CD14-positive monocyte (primary cell): Measurements from ENCODE around the gene CST11. TPM values are rescaled to one million over a fixed set of nuclear protein-coding genes. Genes with fewer than 3 reads are reported as not detected.

ENCODE experiments used
- DNase-seq, 3 donors: peaks; one replicate each; pipeline ENCODE4 v3.0.0-alpha.2; 2011 to 2022
- H2AFZ ChIP-seq: 2 replicates; pipeline ENCODE4 v1.6.0; 2012; ENCODE audit warnings: mild to moderate bottlenecking, low read depth, low read length, inconsistent platforms; ENCODE audit not compliant: insufficient read depth, poor library complexity, severe bottlenecking
- H3K27ac ChIP-seq, 2 donors: 1 replicate in 1 of 2; 2 replicates in 1 of 2; pipeline ENCODE4 v1.5.1; 2012 to 2013; ENCODE audit warnings: low read length in 2 of 2, control low read depth in 1 of 2, inconsistent platforms in 1 of 2, low read depth in 1 of 2, mild to moderate bottlenecking in 1 of 2
- H3K27me3 ChIP-seq, 2 donors: one replicate each; pipeline versions ENCODE4 v1.6.0 to v1.6.1; 2011 to 2013; ENCODE audit warnings: low read length in 2 of 2; ENCODE audit not compliant: control insufficient read depth in 2 of 2, insufficient read depth in 2 of 2
- H3K36me3 ChIP-seq, 2 donors: replicated peaks in 1 of 2; 1 replicate in 1 of 2; 2 replicates in 1 of 2; pipeline versions ENCODE4 v1.5.1 to v1.6.1; 2012 to 2013; ENCODE audit warnings: low read length in 2 of 2, control low read depth in 1 of 2, inconsistent platforms in 1 of 2, mild to moderate bottlenecking in 1 of 2; ENCODE audit not compliant: insufficient read depth in 2 of 2, control insufficient read depth in 1 of 2
- H3K4me1 ChIP-seq, 2 donors: 1 replicate in 1 of 2; 2 replicates in 1 of 2; pipeline versions ENCODE4 v1.5.1 to v1.6.1; 2012 to 2013; ENCODE audit warnings: low read length in 2 of 2, control low read depth in 1 of 2, inconsistent platforms in 1 of 2, mild to moderate bottlenecking in 1 of 2, moderate library complexity in 1 of 2; ENCODE audit not compliant: insufficient read depth in 2 of 2, control insufficient read depth in 1 of 2
- H3K4me2 ChIP-seq: replicated peaks from 2 replicates; pipeline ENCODE3; 2012; ENCODE audit warnings: low read length, moderate library complexity, mild to moderate bottlenecking; ENCODE audit not compliant: poor library complexity, severe bottlenecking; ENCODE audit errors: extremely low read depth
- H3K4me3 ChIP-seq, 3 experiments: fragments of 200-600 bp in 1 of 3; sonication (generic) in 1 of 3; replicated peaks in 1 of 3; 1 replicate in 2 of 3; 2 replicates in 1 of 3; pipeline ENCODE4 v1.5.1; 2011 to 2013; ENCODE audit warnings: low read length in 3 of 3, mild to moderate bottlenecking in 3 of 3, control low read depth in 2 of 3, low read depth in 2 of 3, inconsistent platforms in 1 of 3, moderate library complexity in 1 of 3
- H3K79me2 ChIP-seq: 2 replicates; pipeline ENCODE4 v1.6.0; 2012; ENCODE audit warnings: mild to moderate bottlenecking, control low read depth, inconsistent platforms, low read length, moderate library complexity; ENCODE audit not compliant: insufficient read depth
- H3K9ac ChIP-seq: 2 replicates; pipeline ENCODE4 v1.6.0; 2017; ENCODE audit warnings: low read length, mild to moderate bottlenecking; ENCODE audit not compliant: insufficient read depth, poor library complexity, severe bottlenecking
- H3K9me3 ChIP-seq, 2 donors: replicated peaks in 1 of 2; 1 replicate in 1 of 2; 2 replicates in 1 of 2; pipeline versions ENCODE4 v1.5.1 to v1.6.1; 2012 to 2013; ENCODE audit warnings: low read length in 2 of 2, control low read depth in 1 of 2; ENCODE audit not compliant: control insufficient read depth in 1 of 2, insufficient read depth in 1 of 2
- H4K20me1 ChIP-seq: 2 replicates; pipeline ENCODE4 v1.6.0; 2012; ENCODE audit warnings: mild to moderate bottlenecking, low read length, control low read depth, moderate library complexity; ENCODE audit not compliant: insufficient read depth
- H3K27ac Mint-ChIP-seq, 7 donors: one replicate each; pipeline ENCODE4 v1.8.0; 2020; ENCODE audit warnings: mild to moderate bottlenecking in 7 of 7, mixed read lengths in 7 of 7, moderate library complexity in 6 of 7, inconsistent platforms in 2 of 7
- H3K27me3 Mint-ChIP-seq, 3 donors: one replicate each; pipeline ENCODE4 v1.8.0; 2021 to 2022; ENCODE audit warnings: low read depth in 3 of 3, mild to moderate bottlenecking in 3 of 3, mixed read lengths in 3 of 3, moderate library complexity in 3 of 3, inconsistent platforms in 1 of 3
- H3K36me3 Mint-ChIP-seq, 2 donors: one replicate each; pipeline ENCODE4 v1.8.0; 2020; ENCODE audit warnings: mixed read lengths in 2 of 2, inconsistent platforms in 1 of 2, mild to moderate bottlenecking in 1 of 2
- H3K4me1 Mint-ChIP-seq: one replicate; pipeline ENCODE4 v1.8.0; 2020; ENCODE audit warnings: mild to moderate bottlenecking, mixed read lengths
- H3K4me3 Mint-ChIP-seq, 2 donors: one replicate each; pipeline ENCODE4 v1.8.0; 2020; ENCODE audit warnings: mild to moderate bottlenecking in 2 of 2, mixed read lengths in 2 of 2, moderate library complexity in 1 of 2
- H3K9me3 Mint-ChIP-seq, 7 donors: one replicate each; pipeline ENCODE4 v1.8.0; 2020 to 2022; ENCODE audit warnings: mixed read lengths in 7 of 7, mild to moderate bottlenecking in 6 of 7, moderate library complexity in 6 of 7, inconsistent platforms in 2 of 7
- WGBS: methylation state at CpG from one replicate; pipeline ENCODE4 v1.1.5; 2013; ENCODE audit warnings: missing lambda C conversion rate; ENCODE audit not compliant: insufficient coverage; 5-methylcytosine and 5-hydroxymethylcytosine counted together
- intact Hi-C, 2 donors: fragments of 100-400 bp; cut with micrococcal nuclease; formaldehyde crosslinking; loops; one replicate each; pipeline versions ENCODE4 v1.15.0 to v1.15.1; 2023
- polyA plus RNA-seq, 3 donors: library from polyadenylated mRNA; depleted of rRNA in 1 of 3; unstranded in 2 of 3; stranded (reverse) in 1 of 3; fragments of 300-500 nt in 2 of 3; fragments of >200 nt in 1 of 3; fragmentation: Illumina TruSeq in 2 of 3; gene quantifications; 1 replicate in 2 of 3; 2 replicates in 1 of 3; pipeline ENCODE4 v1.2.3, GENCODE V29; 2012 to 2021
- TF ChIP-seq, protein P1 (sequence below): fragments of 200-600 bp; IDR thresholded peaks from one replicate; pipeline ENCODE4 v1.8.0; 2022; ENCODE audit warnings: antibody characterized with exemption, mild to moderate bottlenecking

Gene CST11
- polyA plus RNA-seq, 3 donors = not detected

DNA sequence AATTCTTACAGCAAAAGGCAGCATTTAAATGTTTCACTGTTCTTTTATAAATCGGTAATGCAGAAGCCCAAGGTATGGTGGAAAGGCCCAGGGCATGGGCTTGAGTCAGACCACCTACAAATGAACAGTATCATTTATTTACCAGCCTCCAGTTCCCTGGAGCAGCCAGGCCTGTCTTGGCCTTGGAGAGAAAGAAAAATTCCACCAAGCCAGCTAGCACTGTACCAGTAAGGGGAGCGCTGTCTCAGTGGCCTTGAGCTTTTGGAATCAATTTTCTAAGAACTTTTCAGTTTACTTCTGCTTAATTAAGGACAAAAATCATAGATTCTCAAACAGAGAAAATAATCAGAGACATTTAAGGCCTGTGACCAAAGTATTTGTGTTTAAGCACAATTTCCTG is 43.7 kb downstream of the CST11 start:
- Histone ChIP-seq H3K4me2 (no peak overlapping the region), H3K79me2 (peaks cover 94% of the 10 kb centered on the region), H4K20me1 (peaks cover 78% of the 10 kb centered on the region), H2AFZ (no peak overlapping the region), H3K27me3 (no peaks in the 10 kb centered on the region), H3K9ac (no peak overlapping the region), H3K27ac (no peak overlapping the region), H3K9me3 (no peaks in the 10 kb centered on the region), H3K4me1 (no peaks in the 10 kb centered on the region), H3K36me3 (peaks cover 3 to 5% of the 10 kb centered on the region in 2 donors), H3K4me3 (no peak overlapping the region)
- Mint-ChIP-seq H3K27ac (no peak overlapping the region), H3K9me3 (no peaks in the 10 kb centered on the region), H3K4me3 (no peak overlapping the region), H3K27me3 (peaks cover 0 to 1% (median 0%) of the 10 kb centered on the region in 3 donors), H3K4me1 (peaks cover 12% of the 10 kb centered on the region), H3K36me3 (peaks cover 11 to 14% of the 10 kb centered on the region in 2 donors)
- intact Hi-C loops = loop anchor here in 1 of 2 donors (10.0 kb wide), 1 partner anchor 64 kb away; no protein-coding TSS in a partner anchor
- DNase-seq = no peak
- 100% methylated on average over 1 of the region's 2 CpGs for WGBS
- TF ChIP-seq, protein P1, sequence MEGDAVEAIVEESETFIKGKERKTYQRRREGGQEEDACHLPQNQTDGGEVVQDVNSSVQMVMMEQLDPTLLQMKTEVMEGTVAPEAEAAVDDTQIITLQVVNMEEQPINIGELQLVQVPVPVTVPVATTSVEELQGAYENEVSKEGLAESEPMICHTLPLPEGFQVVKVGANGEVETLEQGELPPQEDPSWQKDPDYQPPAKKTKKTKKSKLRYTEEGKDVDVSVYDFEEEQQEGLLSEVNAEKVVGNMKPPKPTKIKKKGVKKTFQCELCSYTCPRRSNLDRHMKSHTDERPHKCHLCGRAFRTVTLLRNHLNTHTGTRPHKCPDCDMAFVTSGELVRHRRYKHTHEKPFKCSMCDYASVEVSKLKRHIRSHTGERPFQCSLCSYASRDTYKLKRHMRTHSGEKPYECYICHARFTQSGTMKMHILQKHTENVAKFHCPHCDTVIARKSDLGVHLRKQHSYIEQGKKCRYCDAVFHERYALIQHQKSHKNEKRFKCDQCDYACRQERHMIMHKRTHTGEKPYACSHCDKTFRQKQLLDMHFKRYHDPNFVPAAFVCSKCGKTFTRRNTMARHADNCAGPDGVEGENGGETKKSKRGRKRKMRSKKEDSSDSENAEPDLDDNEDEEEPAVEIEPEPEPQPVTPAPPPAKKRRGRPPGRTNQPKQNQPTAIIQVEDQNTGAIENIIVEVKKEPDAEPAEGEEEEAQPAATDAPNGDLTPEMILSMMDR = no peak

DNA sequence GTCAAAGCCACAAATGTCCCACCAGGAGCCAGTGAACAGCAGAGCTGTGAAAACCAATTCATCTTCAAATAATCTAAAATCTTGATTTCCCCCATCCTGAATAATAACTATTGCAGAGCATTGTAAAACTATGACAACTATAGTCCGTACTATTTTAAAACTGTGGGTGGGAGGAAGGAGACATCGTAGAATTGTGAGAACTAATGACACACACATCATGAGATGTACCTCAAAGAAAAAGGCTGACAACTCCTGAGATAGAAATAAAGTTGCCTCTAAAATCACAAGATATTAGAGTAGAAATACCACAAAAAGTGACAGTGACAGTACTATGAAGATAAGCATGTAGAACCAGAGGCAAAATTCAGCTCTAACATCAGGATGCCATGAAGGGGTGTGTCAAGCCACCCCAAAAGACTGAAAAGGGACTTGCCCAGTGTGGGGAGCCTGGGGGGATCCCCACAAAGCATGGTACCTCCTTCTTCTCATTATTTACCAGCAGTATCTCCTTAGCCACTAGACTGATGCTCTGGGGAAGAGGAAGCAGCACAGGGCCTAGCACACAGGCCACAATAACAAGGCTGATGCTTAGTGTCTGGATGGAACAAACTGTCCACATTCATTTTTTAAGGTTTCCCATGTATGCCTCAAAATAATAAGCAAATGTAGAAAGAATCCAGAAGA is 44.8 kb downstream of the CST11 start:
- no peaks in the 10 kb centered on the region for H3K9me3 Mint-ChIP-seq
- Histone ChIP-seq H3K27ac (no peak overlapping the region), H3K9me3 (no peaks in the 10 kb centered on the region), H3K79me2 (peaks cover 88% of the 10 kb centered on the region), H3K4me1 (no peaks in the 10 kb centered on the region), H2AFZ (no peak overlapping the region), H3K36me3 (peaks cover 3 to 5% of the 10 kb centered on the region in 2 donors), H4K20me1 (peaks cover 81% of the 10 kb centered on the region), H3K4me3 (no peak overlapping the region), H3K9ac (no peak overlapping the region), H3K4me2 (no peak overlapping the region), H3K27me3 (no peaks in the 10 kb centered on the region)
- H3K4me1 Mint-ChIP-seq = peaks cover 15% of the 10 kb centered on the region
- H3K27ac Mint-ChIP-seq = peak overlapping the region in 2 of 7 donors; percentile 21 to 46
- TF ChIP-seq, protein P1 = no peak
- no CpG with 5 or more reads among the region's 2 CpGs for WGBS
- peaks cover 11 to 17% of the 10 kb centered on the region in 2 donors for H3K36me3 Mint-ChIP-seq
- DNase-seq = peak in 1 of 3 donors; percentile 18
- peaks cover 0 to 1% (median 0%) of the 10 kb centered on the region in 3 donors for H3K27me3 Mint-ChIP-seq
- H3K4me3 Mint-ChIP-seq = no peak overlapping the region
- intact Hi-C loops = loop anchor here in 1 of 2 donors (10.0 kb wide), 1 partner anchor 63 kb away; no protein-coding TSS in a partner anchor
